CD4-positive, alpha-beta T cell treated with Interleukin-4 for 4 hours (primary cell): ENCODE results near the gene ZMIZ1.

ENCODE experiments used
- DNase-seq: peaks from one replicate; pipeline ENCODE4 v3.0.0-alpha.2; 2020

The ZMIZ1 gene

GRCh38 chr10:79219322-79219957 lies 150.7 kb downstream of the ZMIZ1 start:
- no peak for DNase-seq

- no peak for DNase-seq
Observed at GRCh38 chr10:79220307-79220706, 151.5 kb downstream of the ZMIZ1 start.

GRCh38 chr10:79221110-79222051 lies 152.6 kb downstream of the ZMIZ1 start:
- DNase-seq = no peak

- DNase-seq = no peak
Observed at GRCh38 chr10:79222186-79222585, 153.4 kb downstream of the ZMIZ1 start.

GRCh38 chr10:79223091-79224048 lies 154.6 kb downstream of the ZMIZ1 start:
- DNase-seq = no peak

- DNase-seq = no peak
Observed at GRCh38 chr10:79224263-79224949, 155.6 kb downstream of the ZMIZ1 start.

GRCh38 chr10:79224992-79225391 lies 156.2 kb downstream of the ZMIZ1 start:
- DNase-seq = no peak

GRCh38 chr10:79226391-79227245 lies 157.9 kb downstream of the ZMIZ1 start:
- DNase-seq = no peak

- DNase-seq = no peak
Observed at GRCh38 chr10:79229071-79229541, 160.3 kb downstream of the ZMIZ1 start.

- DNase-seq = no peak
Observed at GRCh38 chr10:79229830-79230327, 161.1 kb downstream of the ZMIZ1 start.

- DNase-seq = no peak
Observed at GRCh38 chr10:79230328-79230830, 161.6 kb downstream of the ZMIZ1 start.

GRCh38 chr10:79230850-79231249 lies 162.1 kb downstream of the ZMIZ1 start:
- DNase-seq = no peak

- DNase-seq = no peak
Observed at GRCh38 chr10:79231908-79232307, 163.1 kb downstream of the ZMIZ1 start.

- DNase-seq = no peak
Observed at GRCh38 chr10:79232864-79233263, 164.1 kb downstream of the ZMIZ1 start.

- no peak for DNase-seq
Observed at GRCh38 chr10:79234391-79235315, 165.9 kb downstream of the ZMIZ1 start.

GRCh38 chr10:79235765-79236432 lies 167.1 kb downstream of the ZMIZ1 start:
- no peak for DNase-seq

GRCh38 chr10:79236433-79236765 lies 167.6 kb downstream of the ZMIZ1 start:
- no peak for DNase-seq

GRCh38 chr10:79237454-79238157 lies 168.8 kb downstream of the ZMIZ1 start:
- no peak for DNase-seq

- no peak for DNase-seq
Observed at GRCh38 chr10:79238158-79238520, 169.4 kb downstream of the ZMIZ1 start.
